B cell (primary cell): ENCODE data around the gene TRPC3. TPM values are rescaled to one million over a fixed set of nuclear protein-coding genes. Genes with fewer than 3 reads are reported as not detected.
A peak's percentile ranks its signal among the peaks of the same experiment; 100 is the strongest.

Experiments
- ATAC-seq: fragments of 200-7000 bp; cut with Tn5 transposase; one replicate; pipeline ENCODE4 v1.10.0; 2021; ENCODE audit warnings: low read depth, mild to moderate bottlenecking, moderate number of reproducible peaks, moderate library complexity
- CTCF ChIA-PET: fragments of 350-600 bp; sonication (Branson Sonifier 250); formaldehyde crosslinking; loops from one replicate; lab custom pipeline; 2021; ENCODE audit warnings: antibody characterized with exemption, inconsistent platforms; lab: Charles Lee
- POLR2A ChIA-PET: fragments of 350-600 bp; sonication (Branson Sonifier 250); formaldehyde crosslinking; loops from one replicate; lab custom pipeline; 2021; ENCODE audit warnings: antibody characterized with exemption; lab: Charles Lee
- DNase-seq: peaks from one replicate; pipeline ENCODE4 v3.0.0; 2013
- H2AFZ ChIP-seq: 2 replicates; pipeline ENCODE4 v1.6.1; 2012; ENCODE audit warnings: mild to moderate bottlenecking, low read depth, low read length; ENCODE audit not compliant: insufficient read depth, poor library complexity, severe bottlenecking
- H3K27ac ChIP-seq, 2 donors: 1 replicate in 1 of 2; 2 replicates in 1 of 2; pipeline ENCODE4 v1.5.1; 2012 to 2013; ENCODE audit warnings: low read length in 2 of 2, mild to moderate bottlenecking in 2 of 2, moderate library complexity in 1 of 2
- H3K27me3 ChIP-seq, 4 experiments: fragments of 200-600 bp in 1 of 4; sonication (generic) in 1 of 4; replicated peaks in 1 of 4; 1 replicate in 2 of 4; 2 replicates in 2 of 4; pipeline versions ENCODE4 v1.6.1 to v1.7.0; 2013 to 2016; ENCODE audit warnings: low read length in 3 of 4, mild to moderate bottlenecking in 2 of 4, mixed read lengths in 1 of 4, moderate library complexity in 1 of 4; ENCODE audit not compliant: insufficient read depth in 4 of 4, control insufficient read depth in 3 of 4; ENCODE audit errors: control extremely low read depth in 1 of 4
- H3K36me3 ChIP-seq, 2 experiments: replicated peaks in 1 of 2; 1 replicate in 1 of 2; 2 replicates in 1 of 2; pipeline versions ENCODE4 v1.6.1 to v1.7.1; 2013; ENCODE audit warnings: low read length in 1 of 2; ENCODE audit not compliant: insufficient read depth in 2 of 2, control insufficient read depth in 1 of 2; ENCODE audit errors: control extremely low read depth in 1 of 2, extremely low read depth in 1 of 2
- H3K4me1 ChIP-seq, 2 donors: fragments of 200-600 bp in 1 of 2; sonication (generic) in 1 of 2; 1 replicate in 1 of 2; 2 replicates in 1 of 2; pipeline versions ENCODE4 v1.5.1 to v1.6.1; 2013 to 2017; ENCODE audit warnings: low read length in 2 of 2; ENCODE audit not compliant: control insufficient read depth in 2 of 2, insufficient read depth in 2 of 2
- H3K4me2 ChIP-seq: replicated peaks from 2 replicates; pipeline ENCODE3; 2012; ENCODE audit warnings: mild to moderate bottlenecking, low read depth, low read length; ENCODE audit not compliant: poor library complexity, severe bottlenecking
- H3K4me3 ChIP-seq, 5 experiments: fragments of 200-600 bp in 1 of 5; sonication (generic) in 1 of 5; 1 replicate in 3 of 5; 2 replicates in 2 of 5; pipeline versions ENCODE4 v1.5.1 to v1.7.0; 2011 to 2016; ENCODE audit warnings: low read length in 4 of 5, mild to moderate bottlenecking in 4 of 5, low read depth in 2 of 5, control low read depth in 1 of 5, moderate library complexity in 1 of 5; ENCODE audit not compliant: insufficient read depth in 1 of 5; ENCODE audit errors: control extremely low read depth in 1 of 5, extremely low read depth in 1 of 5
- H3K79me2 ChIP-seq: fragments of 200-600 bp; sonication (generic); one replicate; pipeline ENCODE4 v1.6.0; 2016; ENCODE audit warnings: low read length; ENCODE audit not compliant: control insufficient read depth, insufficient read depth
- H3K9ac ChIP-seq: fragments of 200-600 bp; sonication (generic); 2 replicates; pipeline ENCODE4 v1.6.1; 2017; ENCODE audit warnings: mild to moderate bottlenecking, low read length, moderate library complexity
- H3K9me3 ChIP-seq, 3 donors: one replicate each; pipeline versions ENCODE4 v1.6.1 to v1.7.1; 2013; ENCODE audit warnings: low read length in 2 of 3; ENCODE audit not compliant: control insufficient read depth in 2 of 3, insufficient read depth in 1 of 3; ENCODE audit errors: control extremely low read depth in 1 of 3
- H4K20me1 ChIP-seq: 2 replicates; pipeline ENCODE4 v1.6.0; 2012; ENCODE audit warnings: mild to moderate bottlenecking, low read length; ENCODE audit not compliant: insufficient read depth, control insufficient read depth, poor library complexity, severe bottlenecking
- H3K27ac Mint-ChIP-seq: one replicate; pipeline ENCODE4 v1.8.0; 2021; ENCODE audit warnings: mixed read lengths
- H3K27me3 Mint-ChIP-seq: one replicate; pipeline ENCODE4 v1.8.0; 2021; ENCODE audit warnings: mixed read lengths
- H3K4me1 Mint-ChIP-seq: one replicate; pipeline ENCODE4 v1.8.0; 2021; ENCODE audit warnings: mixed read lengths
- H3K4me3 Mint-ChIP-seq: one replicate; pipeline ENCODE4 v1.8.0; 2021; ENCODE audit warnings: mixed read lengths
- H3K9me3 Mint-ChIP-seq: one replicate; pipeline ENCODE4 v1.8.0; 2022; ENCODE audit warnings: mixed read lengths; ENCODE audit not compliant: insufficient read depth
- EZH2 ChIP-seq: IDR thresholded peaks from 2 replicates; pipeline ENCODE4 v1.6.1; 2012; ENCODE audit warnings: borderline replicate concordance, low read depth, mild to moderate bottlenecking, moderate library complexity, low read length; ENCODE audit not compliant: insufficient read depth, poor library complexity, severe bottlenecking
- WGBS: methylation state at CpG from one replicate; pipeline ENCODE4 v1.1.5; 2013; ENCODE audit warnings: missing lambda C conversion rate; ENCODE audit not compliant: insufficient coverage; 5-methylcytosine and 5-hydroxymethylcytosine counted together
- intact Hi-C: fragments of 100-400 bp; cut with micrococcal nuclease; formaldehyde crosslinking; loops from one replicate; pipeline ENCODE4 v1.10.0; 2022
- polyA minus RNA-seq: library from RNA; depleted of rRNA, polyadenylated mRNA; stranded (reverse); fragments of >200 nt; gene quantifications from 2 replicates; pipeline ENCODE4 v1.2.3, GENCODE V29; 2012
- polyA plus RNA-seq: library from polyadenylated mRNA; depleted of rRNA; stranded (reverse); fragments of >200 nt; gene quantifications from 2 replicates; pipeline ENCODE4 v1.2.3, GENCODE V29; 2012
- total RNA-seq, 2 donors: library from RNA; stranded (reverse); fragments of 120-200 nt in 1 of 2; gene quantifications; 1 replicate in 1 of 2; 2 replicates in 1 of 2; pipeline versions ENCODE4 v1.2.3 to v1.2.4, GENCODE V29; 2013 to 2022
- TF ChIP-seq, protein P1 (sequence below): fragments of 200-600 bp; IDR thresholded peaks from one replicate; pipeline ENCODE4 v1.8.0; 2022; ENCODE audit warnings: antibody characterized with exemption, mild to moderate bottlenecking

The TRPC3 gene
- total RNA-seq (not detected in 2 replicates), polyA plus RNA-seq (not detected in 2 replicates), polyA minus RNA-seq (0.43 TPM in 1 of 2 replicates, not detected in the other)
- total RNA-seq (2013) = 0.07 TPM

DNA sequence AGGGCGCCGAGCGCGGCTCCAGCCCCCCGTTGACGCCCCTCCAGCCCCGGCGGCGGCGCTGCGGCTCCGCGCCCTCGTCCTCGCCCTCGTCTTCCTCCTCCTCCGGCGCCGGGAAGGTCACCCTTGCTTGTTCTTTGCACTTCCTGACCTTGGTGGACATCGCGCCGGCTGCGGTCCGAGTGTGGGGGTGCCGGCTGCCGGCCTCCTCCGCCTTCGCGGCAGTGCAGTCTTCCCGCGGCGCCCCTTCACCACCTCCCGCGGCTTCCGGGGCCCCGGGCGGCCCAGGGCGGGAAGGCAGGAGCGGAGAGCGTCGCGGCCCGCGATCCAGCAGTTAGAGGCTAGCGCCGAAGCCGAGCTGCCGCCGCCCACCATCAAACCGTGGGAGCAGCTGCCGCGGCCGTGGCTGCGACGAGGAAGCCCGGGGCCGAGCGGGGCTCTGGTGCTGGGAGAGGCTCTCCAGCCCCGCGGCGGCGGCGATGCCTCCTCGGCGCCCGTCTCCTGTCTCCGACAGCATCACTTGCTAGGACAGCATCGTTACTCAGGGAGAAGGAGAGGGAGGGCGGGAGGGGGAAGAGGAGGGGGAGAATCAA lies at the start of gene TRPC3:
TSS of gene TRPC3 (minus strand) at position 540 of the 590 bp plus-strand sequence. CDS start at position 160, 380 bp downstream.
- H2AFZ ChIP-seq = peak within 1 kb of the TSS; percentile 77
- H3K4me3 ChIP-seq = peak within 1 kb of the TSS; percentile 8 to 78 (median 53)
- Mint-ChIP-seq H3K27ac (no peak within 1 kb of the TSS), H3K4me3 (peak within 1 kb of the TSS; percentile 94), H3K4me1 (peaks cover 19% of the 10 kb centered on the region), H3K9me3 (no peaks in the 10 kb centered on the region), H3K27me3 (peaks cover 57% of the 10 kb centered on the region)
- CTCF ChIA-PET = no interaction called here
- POLR2A ChIA-PET = no interaction called here
- under 1% methylated on average over 63 of the region's 69 CpGs for WGBS
- peaks cover 0 to 40% (median 28%) of the 10 kb centered on the region in 4 experiments for H3K27me3 ChIP-seq
- H3K4me2 ChIP-seq = peak within 1 kb of the TSS; percentile 98
- H3K79me2 ChIP-seq = no peaks in the 10 kb centered on the region
- peaks cover 14 to 16% of the 10 kb centered on the region in 2 donors for H3K4me1 ChIP-seq
- H3K27ac ChIP-seq = no peak within 1 kb of the TSS
- intact Hi-C loops = loop anchor here (2.0 to 5.0 kb wide), 2 partner anchors 51 to 271 kb away; no protein-coding TSS in a partner anchor
- TF ChIP-seq EZH2 = no peak
- TF ChIP-seq, protein P1, sequence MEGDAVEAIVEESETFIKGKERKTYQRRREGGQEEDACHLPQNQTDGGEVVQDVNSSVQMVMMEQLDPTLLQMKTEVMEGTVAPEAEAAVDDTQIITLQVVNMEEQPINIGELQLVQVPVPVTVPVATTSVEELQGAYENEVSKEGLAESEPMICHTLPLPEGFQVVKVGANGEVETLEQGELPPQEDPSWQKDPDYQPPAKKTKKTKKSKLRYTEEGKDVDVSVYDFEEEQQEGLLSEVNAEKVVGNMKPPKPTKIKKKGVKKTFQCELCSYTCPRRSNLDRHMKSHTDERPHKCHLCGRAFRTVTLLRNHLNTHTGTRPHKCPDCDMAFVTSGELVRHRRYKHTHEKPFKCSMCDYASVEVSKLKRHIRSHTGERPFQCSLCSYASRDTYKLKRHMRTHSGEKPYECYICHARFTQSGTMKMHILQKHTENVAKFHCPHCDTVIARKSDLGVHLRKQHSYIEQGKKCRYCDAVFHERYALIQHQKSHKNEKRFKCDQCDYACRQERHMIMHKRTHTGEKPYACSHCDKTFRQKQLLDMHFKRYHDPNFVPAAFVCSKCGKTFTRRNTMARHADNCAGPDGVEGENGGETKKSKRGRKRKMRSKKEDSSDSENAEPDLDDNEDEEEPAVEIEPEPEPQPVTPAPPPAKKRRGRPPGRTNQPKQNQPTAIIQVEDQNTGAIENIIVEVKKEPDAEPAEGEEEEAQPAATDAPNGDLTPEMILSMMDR = no peak
- H3K9me3 ChIP-seq = peaks cover 0 to 3% (median 2%) of the 10 kb centered on the region in 3 donors
- ATAC-seq = peak; percentile 22
- peak; percentile 36 for DNase-seq
- H4K20me1 ChIP-seq = no peaks in the 10 kb centered on the region
- no peaks in the 10 kb centered on the region for H3K36me3 ChIP-seq
- H3K9ac ChIP-seq = peak within 1 kb of the TSS; percentile 69

DNA sequence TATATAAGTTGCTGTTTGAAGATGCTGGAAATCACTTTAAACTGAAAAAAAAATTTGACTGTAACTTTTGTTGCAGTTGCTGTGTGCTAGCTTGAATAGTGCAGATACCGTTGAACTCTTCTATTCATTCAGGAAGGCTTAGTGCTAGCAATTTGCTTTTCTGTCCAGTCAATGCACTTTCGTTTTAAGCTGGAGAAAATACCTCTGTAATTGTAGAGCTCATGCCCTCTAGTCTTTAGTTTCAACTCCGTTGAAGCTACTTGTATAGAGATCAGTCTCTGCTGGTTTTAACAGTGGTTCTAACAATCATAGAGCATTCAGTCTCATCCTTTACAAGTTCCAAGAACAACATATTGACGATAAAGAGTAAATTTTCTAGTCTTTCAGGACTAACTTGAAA lies 49.0 kb upstream of the TRPC3 start:
- ChIA-PET POLR2A (no interaction called here), CTCF (interaction anchor here (1.4 kb wide), 1 partner anchor 100 kb away, joined by 4 read pairs; no protein-coding TSS in a partner anchor)
- no peak overlapping the region for H3K27ac ChIP-seq
- H3K4me1 ChIP-seq = no peaks in the 10 kb centered on the region
- 90% methylated on average over 2 of the region's 4 CpGs for WGBS
- peaks cover 29% of the 10 kb centered on the region for H3K27me3 Mint-ChIP-seq
- H3K4me2 ChIP-seq = no peak overlapping the region
- H3K9me3 Mint-ChIP-seq = no peaks in the 10 kb centered on the region
- no peak overlapping the region for H2AFZ ChIP-seq
- H3K27me3 ChIP-seq = peaks cover 0 to 11% (median 3%) of the 10 kb centered on the region in 4 experiments
- intact Hi-C loops = no loop called here
- no peaks in the 10 kb centered on the region for H3K4me1 Mint-ChIP-seq
- no peak overlapping the region for H3K4me3 Mint-ChIP-seq
- no peak overlapping the region for H3K4me3 ChIP-seq
- H3K36me3 ChIP-seq = no peaks in the 10 kb centered on the region
- no peaks in the 10 kb centered on the region for H3K79me2 ChIP-seq
- no peaks in the 10 kb centered on the region for H3K9me3 ChIP-seq
- TF ChIP-seq, protein P1 = no peak
- no peak for TF ChIP-seq EZH2
- DNase-seq = no peak
- H4K20me1 ChIP-seq = no peaks in the 10 kb centered on the region
- ATAC-seq = no peak
- H3K27ac Mint-ChIP-seq = no peak overlapping the region
- no peak overlapping the region for H3K9ac ChIP-seq
